GM12874 (cell line): ENCODE data around the gene COA5.

Experiments used
- CTCF ChIP-seq: IDR thresholded peaks from 2 replicates; pipeline ENCODE4 v1.5.1; 2011; ENCODE audit warnings: low read depth, mild to moderate bottlenecking, control low read depth, low read length, moderate library complexity; ENCODE audit not compliant: insufficient read depth

Gene COA5

GRCh38 chr2:98556344-98557033 is 51.8 kb downstream of the COA5 start:
- no peak for TF ChIP-seq CTCF

- TF ChIP-seq CTCF = no peak
Measured at GRCh38 chr2:98555696-98556095, 52.6 kb downstream of the COA5 start.

- no peak for TF ChIP-seq CTCF
Measured at GRCh38 chr2:98554116-98554861, 54.0 kb downstream of the COA5 start.

- TF ChIP-seq CTCF = no peak
Measured at GRCh38 chr2:98552499-98553179, 55.7 kb downstream of the COA5 start.

GRCh38 chr2:98551316-98551715 is 57.0 kb downstream of the COA5 start:
- TF ChIP-seq CTCF = no peak

GRCh38 chr2:98550165-98550564 is 58.1 kb downstream of the COA5 start:
- TF ChIP-seq CTCF = no peak
